Measurements from ENCODE around the gene CTLA4. TPM values are rescaled to one million over a fixed set of nuclear protein-coding genes. Genes with fewer than 3 reads are reported as not detected.

CTLA4 gene
- total RNA-seq, 4 donors from 2014 or later = not detected

DNA sequence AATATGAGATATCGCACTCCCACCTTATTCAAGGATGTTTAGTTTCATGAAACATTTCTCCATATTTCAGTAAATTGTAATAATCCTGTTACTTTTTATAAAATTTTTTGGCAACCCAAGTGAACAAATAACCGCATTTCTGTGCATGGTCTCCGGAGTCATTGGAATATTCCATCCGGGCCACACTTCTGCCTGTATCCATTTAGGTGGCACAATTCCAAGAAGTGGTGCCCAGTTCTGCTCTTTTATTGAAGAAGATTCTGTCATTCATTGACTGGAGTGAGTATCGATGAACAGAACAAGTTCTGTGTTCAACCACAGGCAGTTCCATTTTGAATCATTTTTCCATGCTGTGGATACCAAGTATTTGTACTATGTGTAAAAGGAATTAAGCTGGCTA lies 42.4 kb downstream of the CTLA4 start:
- H3K4me3 ChIP-seq = peak overlapping the region in 3 of 4 donors; percentile 5 to 47 (median 16)
- H3K27me3 ChIP-seq = no peaks in the 10 kb centered on the region
- ATAC-seq = no peak
- H3K4me1 ChIP-seq = peaks cover 18 to 19% of the 10 kb centered on the region in 2 donors
- H3K27ac ChIP-seq = no peak overlapping the region
- no peaks in the 10 kb centered on the region for H3K36me3 ChIP-seq
- in situ Hi-C loops (cut with MboI; ENCODE audit: low sequenced_read_pairs in 4 of 4) (loop anchor here in 2 of 4 donors (10.0 to 25.0 kb wide), 2 partner anchors 423 to 425 kb away; no protein-coding TSS in a partner anchor), intact Hi-C loops (cut with DNase I; ENCODE audit: low total_unique reads) (loop anchor here (1.0 kb wide), 1 partner anchor 426 kb away; no protein-coding TSS in a partner anchor)
- H3K9me3 ChIP-seq = no peaks in the 10 kb centered on the region
- no peak for DNase-seq
- no peak for TF ChIP-seq POLR2A (IDR thresholded peaks at IDR 0.05)
- TF ChIP-seq, protein P1, sequence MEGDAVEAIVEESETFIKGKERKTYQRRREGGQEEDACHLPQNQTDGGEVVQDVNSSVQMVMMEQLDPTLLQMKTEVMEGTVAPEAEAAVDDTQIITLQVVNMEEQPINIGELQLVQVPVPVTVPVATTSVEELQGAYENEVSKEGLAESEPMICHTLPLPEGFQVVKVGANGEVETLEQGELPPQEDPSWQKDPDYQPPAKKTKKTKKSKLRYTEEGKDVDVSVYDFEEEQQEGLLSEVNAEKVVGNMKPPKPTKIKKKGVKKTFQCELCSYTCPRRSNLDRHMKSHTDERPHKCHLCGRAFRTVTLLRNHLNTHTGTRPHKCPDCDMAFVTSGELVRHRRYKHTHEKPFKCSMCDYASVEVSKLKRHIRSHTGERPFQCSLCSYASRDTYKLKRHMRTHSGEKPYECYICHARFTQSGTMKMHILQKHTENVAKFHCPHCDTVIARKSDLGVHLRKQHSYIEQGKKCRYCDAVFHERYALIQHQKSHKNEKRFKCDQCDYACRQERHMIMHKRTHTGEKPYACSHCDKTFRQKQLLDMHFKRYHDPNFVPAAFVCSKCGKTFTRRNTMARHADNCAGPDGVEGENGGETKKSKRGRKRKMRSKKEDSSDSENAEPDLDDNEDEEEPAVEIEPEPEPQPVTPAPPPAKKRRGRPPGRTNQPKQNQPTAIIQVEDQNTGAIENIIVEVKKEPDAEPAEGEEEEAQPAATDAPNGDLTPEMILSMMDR (IDR thresholded peaks at IDR 0.05 in 4 of 5, conservative IDR thresholded peaks at IDR 0.05 in 1 of 5) = peak in 1 of 5 experiments; percentile 14

DNA sequence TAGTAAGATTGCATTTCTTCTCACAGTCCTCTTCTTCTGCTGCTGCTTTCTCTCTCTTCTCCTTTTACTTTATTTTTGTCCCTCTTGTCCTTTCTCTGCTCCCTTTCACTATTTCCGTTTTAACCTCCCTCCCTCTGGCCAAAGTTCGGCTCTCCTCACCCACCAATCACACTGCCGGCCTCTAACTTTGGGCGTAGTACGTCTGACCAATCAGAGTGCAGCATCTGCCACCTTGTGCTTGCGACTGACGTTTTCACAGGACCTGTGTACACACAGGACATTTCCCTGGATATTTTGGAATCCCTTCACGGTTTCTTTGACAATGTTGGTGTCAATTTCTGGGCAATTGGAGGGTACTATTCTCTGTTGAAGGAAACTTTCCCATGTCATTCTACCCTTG lies 46.4 kb downstream of the CTLA4 start:
- Histone ChIP-seq H3K27ac (no peak overlapping the region), H3K27me3 (no peaks in the 10 kb centered on the region), H3K9me3 (no peaks in the 10 kb centered on the region), H3K36me3 (no peaks in the 10 kb centered on the region), H3K4me3 (no peak overlapping the region), H3K4me1 (peaks cover 7 to 16% of the 10 kb centered on the region in 2 donors)
- in situ Hi-C loops (cut with MboI; ENCODE audit: low sequenced_read_pairs in 4 of 4) = loop anchor here in 2 of 4 donors (10.0 to 25.0 kb wide), 2 partner anchors 427 to 429 kb away; no protein-coding TSS in a partner anchor
- no peak for ATAC-seq
- intact Hi-C loops (cut with DNase I; ENCODE audit: low total_unique reads) = no loop called here
- TF ChIP-seq POLR2A (IDR thresholded peaks at IDR 0.05) = no peak
- TF ChIP-seq, protein P1 (IDR thresholded peaks at IDR 0.05 in 4 of 5, conservative IDR thresholded peaks at IDR 0.05 in 1 of 5) = no peak
- no peak for DNase-seq

DNA sequence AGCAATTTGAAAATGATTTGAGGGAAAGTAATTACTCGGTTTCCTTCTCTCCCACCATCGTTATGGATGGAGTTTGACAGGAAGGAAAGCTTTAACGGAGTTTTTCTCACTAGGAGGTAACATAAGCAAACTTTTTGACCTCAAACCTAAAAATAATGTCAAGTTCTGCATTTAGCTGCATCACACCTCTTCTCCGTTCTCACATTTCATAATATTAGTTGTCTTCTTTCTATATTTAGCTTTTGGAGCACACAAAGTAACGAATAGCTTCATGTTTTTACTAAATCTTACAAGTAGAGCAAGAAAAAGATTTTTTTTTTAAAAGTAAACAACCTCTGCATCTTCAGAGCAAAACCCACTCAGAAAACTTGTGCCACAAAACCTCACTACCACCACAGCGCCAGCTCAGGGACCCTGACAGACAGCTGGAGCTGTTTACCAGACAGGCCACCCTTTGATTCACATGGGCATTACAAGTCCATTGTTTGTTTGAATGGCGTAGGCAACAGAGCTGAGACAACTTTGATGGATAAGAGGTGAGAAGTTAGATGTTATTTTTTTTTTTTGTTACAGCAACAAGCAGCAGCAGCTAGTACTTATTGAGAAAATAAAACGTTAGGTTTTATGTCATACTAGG lies 47.1 kb downstream of the CTLA4 start:
- in situ Hi-C loops (cut with MboI; ENCODE audit: low sequenced_read_pairs in 4 of 4) (loop anchor here in 2 of 4 donors (10.0 to 25.0 kb wide), 2 partner anchors 427 to 430 kb away; no protein-coding TSS in a partner anchor), intact Hi-C loops (cut with DNase I; ENCODE audit: low total_unique reads) (no loop called here)
- no peak for ATAC-seq

DNA sequence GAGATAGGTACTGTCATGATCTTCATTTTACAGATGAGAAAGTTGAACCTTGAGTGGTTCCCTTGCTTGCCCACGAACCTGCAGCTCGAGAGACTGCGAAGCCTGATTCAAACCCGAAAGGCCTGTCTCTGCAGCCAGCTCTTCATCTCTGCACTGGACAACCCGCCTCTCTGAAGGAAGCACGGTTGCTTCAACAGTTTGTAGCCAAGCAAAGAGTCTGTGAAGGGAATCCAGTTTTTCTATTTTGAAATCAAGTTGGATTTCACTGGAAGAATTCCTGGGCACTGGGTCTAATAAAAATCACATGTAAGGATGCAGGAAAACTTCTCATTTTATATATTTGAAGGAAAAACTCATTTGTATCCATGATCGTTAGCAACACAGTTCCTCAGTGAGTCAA lies 47.7 kb downstream of the CTLA4 start:
- H3K36me3 ChIP-seq = no peaks in the 10 kb centered on the region
- intact Hi-C loops (cut with DNase I; ENCODE audit: low total_unique reads) (no loop called here), in situ Hi-C loops (cut with MboI; ENCODE audit: low sequenced_read_pairs in 4 of 4) (loop anchor here in 2 of 4 donors (10.0 to 25.0 kb wide), 2 partner anchors 428 to 430 kb away; no protein-coding TSS in a partner anchor)

More for the DNA sequence above, 47.1 kb downstream of the CTLA4 start:
- H3K4me1 ChIP-seq = peaks cover 0 to 9% of the 10 kb centered on the region in 2 donors
- H3K9me3 ChIP-seq = no peaks in the 10 kb centered on the region
- DNase-seq = no peak
- H3K27ac ChIP-seq = no peak overlapping the region
- no peak for TF ChIP-seq POLR2A (IDR thresholded peaks at IDR 0.05)
- TF ChIP-seq, protein P1 (IDR thresholded peaks at IDR 0.05 in 4 of 5, conservative IDR thresholded peaks at IDR 0.05 in 1 of 5) = no peak
- H3K36me3 ChIP-seq = no peaks in the 10 kb centered on the region
- H3K4me3 ChIP-seq = no peak overlapping the region
- H3K27me3 ChIP-seq = no peaks in the 10 kb centered on the region

More for the DNA sequence above, 47.7 kb downstream of the CTLA4 start:
- Histone ChIP-seq H3K4me3 (no peak overlapping the region), H3K9me3 (no peaks in the 10 kb centered on the region), H3K4me1 (peaks cover 0 to 9% of the 10 kb centered on the region in 2 donors), H3K27me3 (no peaks in the 10 kb centered on the region), H3K27ac (no peak overlapping the region)
- ATAC-seq = no peak
- no peak for TF ChIP-seq POLR2A (IDR thresholded peaks at IDR 0.05)
- TF ChIP-seq, protein P1 (IDR thresholded peaks at IDR 0.05 in 4 of 5, conservative IDR thresholded peaks at IDR 0.05 in 1 of 5) = no peak
- DNase-seq = no peak

All from gastrocnemius medialis (tissue), 4 donors.